GM12864 (cell line): ENCODE data around the gene FANCM.

Experiments used
- DNase-seq: peaks from one replicate; pipeline ENCODE4 v3.0.0-alpha.2; 2011; ENCODE audit warnings: low read depth
- H3K4me3 ChIP-seq: 2 replicates; pipeline ENCODE4 v1.5.1; 2011; ENCODE audit warnings: mild to moderate bottlenecking, low read depth, low read length, control low read depth
- CTCF ChIP-seq: IDR thresholded peaks from 2 replicates; pipeline ENCODE4 v1.5.1; 2011; ENCODE audit warnings: low read depth, mild to moderate bottlenecking, moderate library complexity, low read length, control low read depth, inconsistent platforms; ENCODE audit errors: missing control alignments

The FANCM gene

GRCh38 chr14:45169906-45170305 lies 34.2 kb downstream of the FANCM start:
- TF ChIP-seq CTCF = no peak
- no peak overlapping the region for H3K4me3 ChIP-seq
- no peak for DNase-seq

DNA sequence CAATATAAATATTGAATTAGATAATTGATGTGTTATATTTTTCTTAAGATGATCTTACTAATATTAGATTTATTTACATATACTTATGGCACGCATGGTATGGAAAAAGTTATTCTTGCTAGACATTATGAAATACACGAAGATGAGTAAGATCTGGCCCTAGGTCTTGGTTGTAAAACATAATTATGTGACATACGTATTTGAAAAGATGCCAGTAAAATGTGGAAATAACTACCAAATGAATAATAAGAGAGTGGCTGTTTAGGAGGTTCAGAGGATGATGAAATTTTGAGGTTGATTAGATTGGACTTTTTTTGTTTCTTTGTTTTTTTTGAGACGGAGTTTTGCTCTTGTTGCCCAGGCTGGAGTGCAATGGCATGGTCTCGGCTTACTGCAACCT lies 41.3 kb downstream of the FANCM start:
- no peak for DNase-seq
- no peak overlapping the region for H3K4me3 ChIP-seq
- no peak for TF ChIP-seq CTCF

DNA sequence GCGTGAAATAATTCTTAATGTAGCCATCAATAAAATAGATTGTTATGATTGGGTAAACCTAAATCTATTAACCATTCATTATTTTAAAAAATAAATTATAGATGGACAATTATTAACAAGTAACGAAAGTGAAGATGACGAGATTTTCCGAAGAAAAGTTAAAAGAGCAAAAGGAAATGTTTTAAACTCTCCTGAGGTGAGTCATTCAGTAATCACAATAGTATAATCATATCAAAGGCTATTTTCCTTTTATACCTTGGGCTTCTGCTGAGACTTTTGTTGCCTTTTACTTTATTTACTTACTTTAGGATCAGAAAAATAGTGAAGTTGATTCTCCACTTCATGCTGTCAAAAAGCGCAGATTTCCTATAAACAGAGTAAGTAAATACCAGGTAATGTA lies 45.6 kb downstream of the FANCM start:
- TF ChIP-seq CTCF = no peak
- H3K4me3 ChIP-seq = no peak overlapping the region
- DNase-seq = no peak

DNA sequence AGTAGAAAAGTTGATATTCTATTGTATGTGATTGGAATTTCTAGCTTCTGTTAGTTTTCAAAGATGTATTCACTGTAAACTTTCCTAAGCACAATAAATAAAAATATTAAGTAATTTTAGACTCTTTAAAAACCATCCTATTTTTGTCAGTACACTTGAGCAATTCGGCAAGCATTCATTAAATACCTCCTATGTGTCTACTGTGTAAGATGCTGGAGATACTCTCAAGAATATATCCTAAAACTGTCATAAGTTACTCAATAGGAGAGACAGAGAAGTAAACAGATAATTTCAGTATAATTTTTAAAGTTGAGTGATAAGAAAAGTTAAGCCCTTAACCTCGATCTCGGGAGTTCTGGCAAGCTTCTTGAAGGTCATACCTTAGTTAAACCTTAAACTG lies 46.1 kb downstream of the FANCM start:
- no peak for DNase-seq
- H3K4me3 ChIP-seq = no peak overlapping the region
- TF ChIP-seq CTCF = no peak

DNA sequence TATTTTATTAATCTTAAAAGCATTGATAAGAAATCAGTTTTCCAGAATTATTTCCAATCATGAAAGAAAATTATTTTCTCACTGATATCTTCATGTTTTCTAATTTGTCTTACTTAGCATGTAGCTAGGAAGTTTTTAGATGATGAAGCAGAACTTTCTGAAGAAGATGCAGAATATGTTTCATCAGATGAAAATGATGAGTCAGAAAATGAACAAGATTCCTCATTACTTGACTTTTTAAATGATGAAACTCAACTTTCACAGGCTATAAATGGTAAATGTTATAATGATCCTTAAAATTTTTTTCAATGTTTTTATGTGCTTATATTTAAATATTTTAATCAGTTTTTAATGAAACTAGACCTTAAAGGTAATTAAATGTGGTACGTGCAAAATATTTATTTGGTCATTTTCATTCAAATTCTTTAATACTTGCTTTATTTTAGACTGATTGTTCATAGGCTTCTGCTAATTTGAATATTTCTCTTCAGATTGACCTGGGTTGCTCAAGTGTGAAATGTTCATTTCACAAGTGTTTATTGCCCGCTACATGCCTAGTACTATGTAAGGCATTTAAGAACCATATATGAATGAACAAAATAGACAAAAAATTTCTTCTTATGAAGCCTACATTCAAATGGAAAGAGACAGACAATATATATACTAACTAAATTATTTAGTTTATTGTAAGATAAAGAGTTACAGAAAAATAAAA lies 49.5 kb downstream of the FANCM start:
- no peak for TF ChIP-seq CTCF
- H3K4me3 ChIP-seq = no peak overlapping the region
- DNase-seq = no peak

- H3K4me3 ChIP-seq = no peak overlapping the region
- no peak for DNase-seq
- TF ChIP-seq CTCF = no peak
Measured at GRCh38 chr14:45194964-45195363, 59.2 kb downstream of the FANCM start.

- TF ChIP-seq CTCF = no peak
- DNase-seq = no peak
- no peak overlapping the region for H3K4me3 ChIP-seq
Measured at GRCh38 chr14:45198551-45198950, 62.8 kb downstream of the FANCM start.
